NCI-H2227 treated with DMSO at 0.1 percent for 48 hours (cell line): Measurements from ENCODE around the gene CUBN.

Experiments
- DNase-seq: peaks from one replicate; lab custom pipeline; 2025; lab: John Stamatoyannopoulos, UW

Gene CUBN

DNA sequence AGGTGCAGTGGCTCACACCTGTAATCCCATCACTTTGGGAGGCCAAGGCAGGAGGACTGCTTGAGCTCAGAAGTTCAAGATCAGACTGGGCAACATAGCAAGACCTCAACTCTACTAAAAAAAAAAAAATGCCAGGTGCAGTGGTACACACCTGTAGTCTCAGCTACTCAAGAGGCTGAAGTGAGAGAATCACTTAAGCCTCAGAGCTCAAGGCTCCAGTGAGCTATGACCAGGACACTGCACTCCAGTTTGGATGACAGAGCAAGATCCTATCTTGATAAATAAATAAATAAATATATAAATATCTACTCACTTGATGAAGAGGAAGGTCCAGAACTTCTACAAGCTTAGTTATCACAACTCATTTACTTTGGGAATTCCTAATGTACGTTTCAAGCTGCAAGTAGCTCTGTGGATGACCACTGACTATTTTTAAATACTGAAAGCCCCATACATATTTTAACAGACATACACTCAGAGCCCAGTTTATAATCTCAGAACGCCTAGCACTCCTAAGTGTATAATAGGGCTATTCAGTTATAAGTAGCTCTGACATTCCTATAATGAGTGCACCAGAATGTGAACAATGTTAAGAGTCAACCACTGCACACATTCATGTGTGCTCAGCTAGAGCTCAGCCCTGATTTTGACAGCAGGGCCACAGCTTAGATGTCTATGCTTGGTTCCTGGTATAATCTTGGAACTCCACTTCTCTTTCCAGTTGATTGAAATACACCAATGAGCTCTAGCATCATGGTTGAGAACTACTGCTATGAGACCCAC is 119.1 kb downstream of the CUBN start:
- DNase-seq, result no peak

DNA sequence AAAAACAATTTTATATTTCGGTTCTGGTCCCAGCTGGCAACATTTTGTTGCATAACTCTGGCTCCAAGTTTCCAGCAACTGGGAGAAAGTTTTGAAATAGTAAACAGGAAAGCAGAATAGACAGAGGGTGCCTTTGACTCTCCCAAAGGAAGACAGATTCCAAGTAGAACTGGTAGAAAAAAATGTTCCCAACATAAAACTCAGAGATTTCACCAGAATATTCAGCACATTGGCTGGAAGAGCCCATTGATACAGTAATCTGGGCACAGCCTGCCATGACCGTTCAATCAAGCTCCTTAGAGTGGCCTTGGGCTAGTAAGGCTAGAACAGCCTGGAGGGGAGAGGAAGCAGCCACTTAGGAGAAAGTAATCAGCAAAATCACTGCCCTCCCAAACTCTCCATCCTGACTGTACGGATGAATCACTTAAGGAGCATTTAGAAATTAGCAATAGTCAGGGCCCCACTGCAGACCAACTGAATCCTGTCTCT is 120.4 kb downstream of the CUBN start:
- no peak for DNase-seq

- no peak for DNase-seq
These were observed 122.2 kb downstream of the CUBN start for GRCh38 chr10:17007418-17007770.

GRCh38 chr10:17006631-17007417 is 122.8 kb downstream of the CUBN start:
- no peak for DNase-seq

GRCh38 chr10:17005621-17006566 is 123.7 kb downstream of the CUBN start:
- no peak for DNase-seq

DNA sequence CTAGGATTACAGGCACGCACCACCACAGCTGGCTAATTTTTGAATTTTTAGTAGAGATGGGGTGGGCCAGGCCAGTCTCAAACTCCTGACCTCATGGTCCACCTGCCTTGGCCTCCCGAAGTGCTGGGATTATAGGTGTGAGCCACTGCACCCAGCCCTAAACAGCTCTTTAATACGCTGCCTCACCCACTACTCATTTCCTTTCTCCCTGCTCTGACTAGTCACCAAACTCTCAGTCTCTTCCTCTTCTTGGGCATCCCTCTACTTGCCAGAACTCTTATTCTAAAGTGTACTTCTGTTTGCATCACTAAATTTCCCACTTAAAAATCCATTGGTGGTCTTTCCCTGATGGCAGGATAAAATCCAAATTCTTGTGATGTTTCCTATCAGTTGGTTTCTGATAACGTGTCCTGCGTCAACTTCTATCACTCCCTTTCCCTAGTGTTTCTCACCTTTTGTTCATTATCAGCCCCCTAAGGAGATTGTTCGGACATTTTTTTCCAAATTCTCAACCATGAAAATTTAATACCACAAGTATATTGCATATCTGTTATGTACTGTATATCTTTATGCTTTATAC is 124.7 kb downstream of the CUBN start:
- DNase-seq, result no peak

DNA sequence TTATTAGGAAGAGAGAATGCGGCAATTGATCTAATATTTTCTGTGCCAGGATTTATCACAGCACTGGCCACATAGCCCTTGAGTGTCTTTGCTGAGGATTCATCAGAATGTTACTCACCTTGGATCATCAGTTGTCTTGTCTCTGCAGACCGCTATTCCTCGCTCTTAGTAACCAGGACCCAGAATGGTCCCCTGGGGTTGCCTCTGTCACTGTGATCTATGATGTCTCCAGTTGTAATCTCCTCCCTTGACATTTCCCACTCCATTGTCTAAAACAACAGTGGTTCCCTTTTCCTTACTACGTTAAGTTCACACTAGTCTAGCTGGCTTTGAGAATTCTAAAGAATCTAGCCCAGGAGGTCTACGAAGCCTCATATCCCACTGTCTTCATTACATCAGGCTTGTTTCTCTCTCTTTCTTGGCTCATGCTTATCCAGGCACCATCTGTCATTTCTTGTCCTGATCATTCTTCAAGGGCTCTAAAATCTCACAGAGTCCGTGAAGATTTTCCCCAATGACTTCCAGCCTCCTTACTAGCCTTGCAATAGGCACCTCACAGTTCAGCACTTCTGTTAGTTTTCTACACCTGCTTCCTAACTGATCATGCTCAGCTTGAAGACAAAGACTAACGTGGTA is 125.8 kb downstream of the CUBN start:
- no peak for DNase-seq

DNA sequence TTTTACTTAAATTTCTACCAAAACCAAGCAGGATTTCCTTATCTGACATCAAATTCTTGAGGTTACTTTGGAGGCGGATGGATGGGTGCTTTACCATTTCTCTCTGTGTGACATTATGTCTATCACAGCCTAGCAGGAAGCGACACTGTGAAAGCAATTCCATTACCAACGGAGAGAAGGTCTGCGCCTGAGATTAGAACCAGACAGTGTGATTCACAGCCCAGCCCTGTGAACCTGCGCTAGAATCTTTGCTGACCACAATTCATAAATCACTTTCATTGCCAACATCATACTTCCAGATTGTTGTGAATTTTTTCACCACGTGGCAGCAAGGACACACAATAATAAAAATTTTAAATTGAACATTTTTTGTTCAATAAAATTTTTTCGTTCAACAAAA is 126.5 kb downstream of the CUBN start:
- no peak for DNase-seq

DNA sequence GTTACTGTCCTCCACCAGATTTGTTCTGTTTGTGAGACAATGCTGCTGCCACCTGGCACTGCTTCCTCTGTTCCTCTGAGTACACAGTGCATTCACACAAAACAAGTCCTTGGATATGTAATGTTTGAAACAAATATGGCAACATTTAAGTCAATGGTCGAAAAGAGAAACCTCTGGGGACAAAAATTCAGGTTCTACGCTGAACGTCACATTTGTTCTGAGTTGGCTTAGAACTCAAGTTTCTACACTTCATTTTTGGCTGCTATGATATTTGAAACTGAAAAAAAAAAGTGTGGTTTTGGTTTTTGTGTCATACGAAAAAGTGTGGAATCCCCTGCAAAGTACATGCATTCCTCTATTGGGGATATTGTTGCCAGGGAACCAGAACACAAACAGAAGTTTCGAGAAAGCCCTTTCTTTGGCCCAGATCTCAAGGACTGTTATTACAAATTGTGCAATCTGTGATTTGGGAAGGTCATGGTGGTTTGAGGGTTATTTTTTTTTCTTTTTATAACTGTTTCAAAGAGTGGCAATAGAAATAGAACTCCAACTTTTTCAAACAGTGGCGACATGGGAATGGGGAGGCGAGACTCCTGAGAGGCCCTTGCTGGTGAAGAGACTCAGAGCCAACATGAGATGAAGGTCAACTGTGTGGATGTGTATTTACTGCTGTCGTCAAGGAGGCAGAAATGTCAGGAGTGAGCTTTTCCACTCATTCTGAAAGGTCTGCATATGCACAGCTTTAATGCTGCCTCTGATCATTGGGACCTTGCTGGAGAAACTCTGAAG is 127.5 kb downstream of the CUBN start:
- no peak for DNase-seq

- DNase-seq, result no peak
These were observed 128.3 kb downstream of the CUBN start for GRCh38 chr10:17001297-17001744.

GRCh38 chr10:16999665-17000451 is 129.8 kb downstream of the CUBN start:
- DNase-seq, result no peak

DNA sequence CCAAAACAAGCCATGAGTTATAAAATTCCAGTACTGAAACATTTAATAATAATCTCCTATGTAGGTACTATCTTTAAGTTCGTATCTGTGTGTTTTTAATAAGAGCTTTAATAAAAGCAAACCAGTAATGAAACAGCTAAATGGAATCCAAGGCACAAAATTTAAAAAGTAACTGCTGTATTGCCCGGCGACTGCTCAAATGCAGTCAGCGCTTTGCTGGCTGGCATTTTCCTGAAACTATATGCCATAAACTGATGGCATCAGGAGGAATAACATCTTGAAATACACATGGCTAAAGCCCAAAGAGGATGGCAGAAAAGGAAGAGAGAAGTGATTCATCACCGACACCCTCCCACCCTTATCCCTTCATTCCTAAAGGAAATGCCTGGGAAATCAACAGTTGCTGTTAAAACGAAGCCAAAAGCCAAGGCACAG is 133.1 kb downstream of the CUBN start:
- no peak for DNase-seq

GRCh38 chr10:16995867-16996529 is 133.6 kb downstream of the CUBN start:
- no peak for DNase-seq

DNA sequence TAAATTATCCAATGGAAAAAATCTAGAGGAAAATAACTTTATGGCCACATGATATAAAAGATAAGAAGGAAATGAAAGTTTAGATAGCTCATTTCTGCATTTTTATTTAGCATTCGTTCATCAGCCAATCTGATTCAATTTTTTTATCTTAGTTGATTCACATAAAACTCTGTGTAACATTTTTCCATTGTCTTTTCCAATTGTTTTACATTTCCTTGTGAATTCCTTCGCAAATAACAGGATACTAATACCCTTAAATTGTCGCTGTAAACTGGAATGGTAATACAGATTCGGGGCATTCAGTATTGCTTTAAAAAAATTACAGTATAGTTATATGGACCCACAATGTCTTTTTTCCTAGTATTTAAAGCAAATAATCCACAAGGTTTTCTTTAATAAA is 136.4 kb downstream of the CUBN start:
- DNase-seq, result no peak

GRCh38 chr10:16992611-16993119 is 136.9 kb downstream of the CUBN start:
- no peak for DNase-seq

DNA sequence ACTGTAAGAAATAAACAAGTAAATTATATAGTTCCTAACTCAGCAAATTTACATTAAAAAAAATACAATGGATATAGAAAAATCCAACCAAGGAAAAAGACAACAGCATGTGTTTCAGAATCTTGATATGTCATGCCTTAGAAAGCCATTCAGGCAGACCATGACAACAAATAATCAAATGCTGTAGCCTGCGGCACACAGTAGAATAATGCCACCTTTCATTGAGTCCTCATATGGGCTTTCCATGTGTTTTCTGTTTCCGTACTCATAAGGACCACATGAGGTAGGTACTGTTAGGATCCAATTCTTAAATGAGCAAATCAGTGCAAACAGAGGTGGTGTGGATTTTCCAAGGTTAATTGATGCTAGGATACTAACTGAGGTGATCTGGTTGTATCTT is 138.6 kb downstream of the CUBN start:
- no peak for DNase-seq

- no peak for DNase-seq
These were observed 139.8 kb downstream of the CUBN start for GRCh38 chr10:16989826-16990293.

GRCh38 chr10:16988900-16989299 is 140.7 kb downstream of the CUBN start:
- DNase-seq, result no peak
